Astrocyte (in vitro differentiated cells and primary cell): ENCODE data around the gene ABCC4.
"Not testable (repeated sequence)": the region's sequence is repeated elsewhere in the genome, so short reads cannot be mapped to it uniquely, and the experiment has no call there.

Source experiments
- CTCF ChIP-seq: IDR thresholded peaks from 2 replicates; pipeline ENCODE4 v1.5.1; 2011; ENCODE audit warnings: low read depth, mild to moderate bottlenecking, inconsistent platforms, low read length, moderate library complexity; ENCODE audit not compliant: insufficient read depth
- EZH2 ChIP-seq: IDR thresholded peaks from 2 replicates; pipeline ENCODE4 v1.6.1; 2012; ENCODE audit warnings: mild to moderate bottlenecking, low read length, inconsistent platforms; ENCODE audit not compliant: insufficient read depth

- not testable (repeated sequence) for TF ChIP-seq EZH2, CTCF
Measured at GRCh38 chr13:95268343-95269065, 32.7 kb downstream of the ABCC4 start.
